Measurements from ENCODE around the gene PDE4D.

GRCh38 chr5:59341155-59341554 lies 552.4 kb downstream of the PDE4D start:
- no peak for TF ChIP-seq POLR2AphosphoS5 (IDR thresholded peaks at IDR 0.05; ENCODE audit: low read depth, low read length)
- no peak for TF ChIP-seq POLR2A (IDR thresholded peaks at IDR 0.05; ENCODE audit: low read depth, low read length)
